Ishikawa (cell line): ENCODE results near the gene APOBR.

ENCODE experiments used
- CEBPB ChIP-seq: IDR thresholded peaks from 2 replicates; pipeline ENCODE4 v1.6.1; 2012
- CREB1 ChIP-seq: IDR thresholded peaks from 2 replicates; pipeline ENCODE4 v1.6.1; 2012; ENCODE audit warnings: low read depth
- EGR1 ChIP-seq: IDR thresholded peaks from 2 replicates; pipeline ENCODE4 v1.6.1; 2012
- EP300 ChIP-seq: IDR thresholded peaks from 2 replicates; pipeline ENCODE4 v1.6.1; 2012; ENCODE audit warnings: borderline replicate concordance
- FOXM1 ChIP-seq: IDR thresholded peaks from 2 replicates; pipeline ENCODE4 v1.6.1; 2012; ENCODE audit warnings: low read depth, borderline replicate concordance
- RAD21 ChIP-seq: IDR thresholded peaks from 2 replicates; pipeline ENCODE4 v1.6.1; 2012; ENCODE audit warnings: low read depth
- REST ChIP-seq: IDR thresholded peaks from 2 replicates; pipeline ENCODE4 v1.6.1; 2012; ENCODE audit warnings: low read depth, mild to moderate bottlenecking
- TAF1 ChIP-seq: IDR thresholded peaks from 2 replicates; pipeline ENCODE4 v1.6.1; 2012; ENCODE audit warnings: low read depth, mild to moderate bottlenecking
- TCF12 ChIP-seq: IDR thresholded peaks from 2 replicates; pipeline ENCODE4 v1.6.1; 2012; ENCODE audit warnings: low read depth
- TEAD4 ChIP-seq: IDR thresholded peaks from 2 replicates; pipeline ENCODE4 v1.6.1; 2012
- USF1 ChIP-seq: IDR thresholded peaks from 2 replicates; pipeline ENCODE4 v1.6.1; 2012
- YY1 ChIP-seq: IDR thresholded peaks from 2 replicates; pipeline ENCODE4 v1.6.1; 2012; ENCODE audit warnings: low read depth
- TF ChIP-seq, protein P1 (sequence below): IDR thresholded peaks from 2 replicates; pipeline ENCODE4 v1.6.1; 2012

- TF ChIP-seq EP300 (no peak), CREB1 (no peak), REST (no peak), CEBPB (no peak), TCF12 (no peak), TAF1 (no peak), RAD21 (no peak), FOXM1 (no peak), YY1 (no peak), TEAD4 (no peak), USF1 (no peak), EGR1 (no peak)
- TF ChIP-seq, protein P1, sequence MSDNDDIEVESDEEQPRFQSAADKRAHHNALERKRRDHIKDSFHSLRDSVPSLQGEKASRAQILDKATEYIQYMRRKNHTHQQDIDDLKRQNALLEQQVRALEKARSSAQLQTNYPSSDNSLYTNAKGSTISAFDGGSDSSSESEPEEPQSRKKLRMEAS = no peak
Observed at GRCh38 chr16:28527985-28528384, 33.5 kb downstream of the APOBR start.
